Parathyroid adenoma (tissue), 2 donors: ENCODE measurements around the gene D2HGDH.

Experiments used
- H2AFZ ChIP-seq: fragments of 300-600 bp; sonication (generic); one replicate; pipeline ENCODE4 v1.7.0; 2017; ENCODE audit warnings: antibody characterized with exemption, mild to moderate bottlenecking
- H3K27ac ChIP-seq: fragments of 300-600 bp; sonication (generic); one replicate; pipeline ENCODE4 v1.7.0; 2017
- H3K27me3 ChIP-seq: fragments of 300-600 bp; sonication (generic); one replicate; pipeline ENCODE4 v1.7.0; 2017; ENCODE audit warnings: low read length; ENCODE audit not compliant: control insufficient read depth, insufficient read depth
- H3K36me3 ChIP-seq: fragments of 300-600 bp; sonication (generic); one replicate; pipeline ENCODE4 v1.7.0; 2017; ENCODE audit warnings: low read length; ENCODE audit not compliant: control insufficient read depth, insufficient read depth
- H3K4me1 ChIP-seq: fragments of 300-600 bp; sonication (generic); one replicate; pipeline ENCODE4 v1.7.0; 2017; ENCODE audit warnings: control low read depth
- H3K4me2 ChIP-seq: fragments of 300-600 bp; sonication (generic); one replicate; pipeline ENCODE4 v1.7.0; 2017; ENCODE audit warnings: low read length
- H3K4me3 ChIP-seq: fragments of 300-600 bp; sonication (generic); one replicate; pipeline ENCODE4 v1.7.0; 2017; ENCODE audit warnings: low read depth, low read length
- H3K79me2 ChIP-seq: fragments of 300-600 bp; sonication (generic); one replicate; pipeline ENCODE4 v1.7.0; 2017; ENCODE audit warnings: control low read depth
- H3K9ac ChIP-seq: fragments of 300-600 bp; sonication (generic); one replicate; pipeline ENCODE4 v1.7.0; 2017; ENCODE audit warnings: mild to moderate bottlenecking
- H3K9me3 ChIP-seq: fragments of 300-600 bp; sonication (generic); one replicate; pipeline ENCODE4 v1.7.0; 2017; ENCODE audit warnings: low read length; ENCODE audit not compliant: control insufficient read depth
- TF ChIP-seq, protein P1 (sequence below): fragments of 300-600 bp; sonication (generic); IDR thresholded peaks from one replicate; pipeline ENCODE4 v1.7.0; 2017; ENCODE audit warnings: antibody characterized with exemption, mild to moderate bottlenecking
- donor health status: primary hyperparathyroidism.

The D2HGDH gene

DNA sequence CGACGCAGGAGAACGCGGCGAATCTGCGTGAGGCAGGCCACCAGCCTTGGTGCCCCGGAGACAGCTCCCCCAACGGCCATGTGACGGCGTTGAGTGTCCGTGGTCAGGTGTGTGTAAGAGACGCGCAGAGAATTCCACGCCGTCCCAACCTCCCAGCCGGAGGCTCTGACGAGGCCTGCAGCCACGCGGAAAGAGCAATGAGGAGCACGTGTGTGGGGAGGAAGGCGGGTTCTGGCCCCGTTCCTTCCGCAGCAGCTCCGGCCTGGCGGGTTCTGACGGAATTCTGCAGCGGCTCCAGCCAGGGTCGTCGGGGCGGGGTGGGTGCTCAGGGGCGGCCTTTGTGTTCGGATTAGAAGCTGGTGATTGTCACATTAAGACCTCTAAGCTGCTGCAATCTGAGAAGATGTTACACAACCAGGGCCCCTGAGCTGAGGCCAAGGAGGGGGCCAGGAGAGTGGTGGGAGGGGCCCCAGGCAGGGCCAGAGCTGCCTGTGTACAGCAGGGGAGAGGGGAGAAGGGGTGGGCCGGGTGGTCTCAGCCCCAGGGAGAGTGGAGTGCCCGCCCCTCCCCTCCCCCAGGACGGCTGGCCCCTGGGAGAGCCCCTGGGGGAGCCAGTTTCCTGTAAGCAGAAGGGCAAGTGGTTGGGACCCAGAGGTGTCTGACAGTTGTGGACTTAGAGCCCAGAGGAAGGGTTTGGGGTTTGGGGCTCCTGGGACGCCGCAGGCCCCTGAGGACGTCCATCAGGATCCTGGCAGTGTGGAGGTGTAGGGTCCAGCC, 37.0 kb downstream of the D2HGDH start:
- TF ChIP-seq, protein P1, sequence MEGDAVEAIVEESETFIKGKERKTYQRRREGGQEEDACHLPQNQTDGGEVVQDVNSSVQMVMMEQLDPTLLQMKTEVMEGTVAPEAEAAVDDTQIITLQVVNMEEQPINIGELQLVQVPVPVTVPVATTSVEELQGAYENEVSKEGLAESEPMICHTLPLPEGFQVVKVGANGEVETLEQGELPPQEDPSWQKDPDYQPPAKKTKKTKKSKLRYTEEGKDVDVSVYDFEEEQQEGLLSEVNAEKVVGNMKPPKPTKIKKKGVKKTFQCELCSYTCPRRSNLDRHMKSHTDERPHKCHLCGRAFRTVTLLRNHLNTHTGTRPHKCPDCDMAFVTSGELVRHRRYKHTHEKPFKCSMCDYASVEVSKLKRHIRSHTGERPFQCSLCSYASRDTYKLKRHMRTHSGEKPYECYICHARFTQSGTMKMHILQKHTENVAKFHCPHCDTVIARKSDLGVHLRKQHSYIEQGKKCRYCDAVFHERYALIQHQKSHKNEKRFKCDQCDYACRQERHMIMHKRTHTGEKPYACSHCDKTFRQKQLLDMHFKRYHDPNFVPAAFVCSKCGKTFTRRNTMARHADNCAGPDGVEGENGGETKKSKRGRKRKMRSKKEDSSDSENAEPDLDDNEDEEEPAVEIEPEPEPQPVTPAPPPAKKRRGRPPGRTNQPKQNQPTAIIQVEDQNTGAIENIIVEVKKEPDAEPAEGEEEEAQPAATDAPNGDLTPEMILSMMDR: no peak
- Histone ChIP-seq H3K9me3 (no peaks in the 10 kb centered on the region), H3K27me3 (no peaks in the 10 kb centered on the region), H3K4me2 (no peak overlapping the region), H3K27ac (no peak overlapping the region), H3K4me1 (peaks cover 15% of the 10 kb centered on the region), H3K9ac (no peak overlapping the region), H2AFZ (peak overlapping the region; percentile 56), H3K36me3 (no peaks in the 10 kb centered on the region), H3K4me3 (no peak overlapping the region), H3K79me2 (no peaks in the 10 kb centered on the region)

- Histone ChIP-seq H3K79me2 (no peaks in the 10 kb centered on the region), H3K36me3 (no peaks in the 10 kb centered on the region), H2AFZ (peak overlapping the region; percentile 56), H3K9me3 (no peaks in the 10 kb centered on the region), H3K27ac (no peak overlapping the region), H3K27me3 (no peaks in the 10 kb centered on the region), H3K9ac (no peak overlapping the region), H3K4me3 (no peak overlapping the region), H3K4me1 (peaks cover 15% of the 10 kb centered on the region), H3K4me2 (no peak overlapping the region)
- TF ChIP-seq, protein P1: no peak
These were observed 37.7 kb downstream of the D2HGDH start for GRCh38 chr2:241772063-241772499.

DNA sequence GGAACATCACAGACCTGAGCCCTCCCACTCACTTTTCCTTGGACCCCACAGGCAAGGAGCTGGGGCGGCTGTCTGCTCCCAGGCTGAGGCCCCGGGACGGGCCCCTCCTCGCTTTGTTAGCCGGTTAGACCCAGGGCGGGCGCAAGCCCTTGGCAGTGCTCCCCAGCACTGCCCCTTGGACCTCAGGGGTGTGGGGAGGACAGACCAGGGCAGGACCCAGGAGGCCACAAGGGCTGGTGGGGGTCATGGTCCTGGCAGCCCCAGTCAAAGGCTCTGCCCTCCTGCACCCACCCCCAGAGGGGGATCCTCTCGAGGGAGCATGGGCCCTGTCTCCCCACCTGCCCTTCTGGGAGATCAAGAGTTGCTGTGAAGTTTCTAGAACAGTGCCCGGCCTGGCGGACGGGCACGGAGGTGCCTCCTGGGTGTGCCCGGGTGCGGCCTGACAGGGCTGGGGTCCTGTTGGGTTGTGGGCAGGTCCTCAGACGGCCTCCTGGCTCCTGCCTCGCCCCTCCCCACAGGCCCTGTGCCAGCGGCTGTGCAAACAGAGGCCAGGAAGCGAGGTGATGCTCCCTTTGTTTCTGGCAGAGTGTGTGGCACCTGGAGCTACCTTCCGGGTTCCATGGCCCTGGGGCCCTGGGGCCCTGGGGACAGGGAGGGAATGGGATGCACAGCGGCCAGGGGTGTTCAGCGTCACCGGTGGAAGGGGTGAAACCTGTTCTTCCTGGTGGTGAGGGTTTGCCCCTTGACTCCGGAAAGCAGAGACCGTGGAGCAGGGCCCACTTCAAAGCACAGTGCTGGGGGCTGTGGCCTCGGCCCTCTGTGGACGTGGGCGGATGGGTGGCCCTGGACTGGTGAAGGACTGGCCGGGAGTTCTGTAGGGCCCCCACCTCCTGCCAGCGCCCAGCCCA, 39.3 kb downstream of the D2HGDH start:
- H3K4me2 ChIP-seq: no peak overlapping the region
- TF ChIP-seq, protein P1: no peak
- H3K36me3 ChIP-seq: no peaks in the 10 kb centered on the region
- no peaks in the 10 kb centered on the region for H3K79me2 ChIP-seq
- no peaks in the 10 kb centered on the region for H3K9me3 ChIP-seq
- no peak overlapping the region for H3K9ac ChIP-seq
- H2AFZ ChIP-seq: no peak overlapping the region
- H3K4me1 ChIP-seq: peaks cover 15% of the 10 kb centered on the region
- H3K27me3 ChIP-seq: no peaks in the 10 kb centered on the region
- H3K27ac ChIP-seq: no peak overlapping the region
- no peak overlapping the region for H3K4me3 ChIP-seq

- no peaks in the 10 kb centered on the region for H3K36me3 ChIP-seq
- H2AFZ ChIP-seq: no peak overlapping the region
- H3K9me3 ChIP-seq: no peaks in the 10 kb centered on the region
- no peak overlapping the region for H3K4me3 ChIP-seq
- peaks cover 15% of the 10 kb centered on the region for H3K4me1 ChIP-seq
- H3K4me2 ChIP-seq: no peak overlapping the region
- no peak overlapping the region for H3K27ac ChIP-seq
- no peaks in the 10 kb centered on the region for H3K79me2 ChIP-seq
- TF ChIP-seq, protein P1: no peak
- no peaks in the 10 kb centered on the region for H3K27me3 ChIP-seq
- no peak overlapping the region for H3K9ac ChIP-seq
These were observed 40.2 kb downstream of the D2HGDH start for GRCh38 chr2:241774419-241775222.
